PFSK-1 (cell line): Measurements from ENCODE around the gene MSI2.

Source experiments
- FOXP2 ChIP-seq: optimal IDR thresholded peaks from 2 replicates; pipeline ENCODE3; 2011; ENCODE audit warnings: borderline replicate concordance, control low read depth, inconsistent platforms; ENCODE audit not compliant: insufficient read depth; ENCODE audit errors: extremely low read length, extremely low read depth
- POLR2AphosphoS5 ChIP-seq: IDR thresholded peaks from 2 replicates; pipeline ENCODE4 v1.6.1; 2012; ENCODE audit warnings: low read depth, mild to moderate bottlenecking, control low read depth, low read length, moderate library complexity
- SIN3A ChIP-seq: IDR thresholded peaks from 2 replicates; pipeline ENCODE4 v1.6.1; 2012; ENCODE audit warnings: mild to moderate bottlenecking, low read length, moderate library complexity, borderline replicate concordance; ENCODE audit not compliant: insufficient read depth
- TAF1 ChIP-seq: IDR thresholded peaks from 2 replicates; pipeline ENCODE4 v1.6.1; 2012; ENCODE audit warnings: low read length, control low read depth, borderline replicate concordance; ENCODE audit not compliant: insufficient read depth
- TF ChIP-seq, protein P1 (sequence below), 2 experiments: IDR thresholded peaks; 2 replicates each; pipeline versions ENCODE4 v1.6.1 to v1.8.0; 2011 to 2012; ENCODE audit warnings: low read depth in 2 of 2, low read length in 2 of 2, control low read depth in 1 of 2, inconsistent platforms in 1 of 2, mild to moderate bottlenecking in 1 of 2, moderate library complexity in 1 of 2; ENCODE audit not compliant: insufficient read depth in 1 of 2

Gene MSI2

GRCh38 chr17:57550016-57550415, 293.7 kb downstream of the MSI2 start:
- no peak for TF ChIP-seq FOXP2
- TF ChIP-seq TAF1: no peak
- TF ChIP-seq, protein P1, sequence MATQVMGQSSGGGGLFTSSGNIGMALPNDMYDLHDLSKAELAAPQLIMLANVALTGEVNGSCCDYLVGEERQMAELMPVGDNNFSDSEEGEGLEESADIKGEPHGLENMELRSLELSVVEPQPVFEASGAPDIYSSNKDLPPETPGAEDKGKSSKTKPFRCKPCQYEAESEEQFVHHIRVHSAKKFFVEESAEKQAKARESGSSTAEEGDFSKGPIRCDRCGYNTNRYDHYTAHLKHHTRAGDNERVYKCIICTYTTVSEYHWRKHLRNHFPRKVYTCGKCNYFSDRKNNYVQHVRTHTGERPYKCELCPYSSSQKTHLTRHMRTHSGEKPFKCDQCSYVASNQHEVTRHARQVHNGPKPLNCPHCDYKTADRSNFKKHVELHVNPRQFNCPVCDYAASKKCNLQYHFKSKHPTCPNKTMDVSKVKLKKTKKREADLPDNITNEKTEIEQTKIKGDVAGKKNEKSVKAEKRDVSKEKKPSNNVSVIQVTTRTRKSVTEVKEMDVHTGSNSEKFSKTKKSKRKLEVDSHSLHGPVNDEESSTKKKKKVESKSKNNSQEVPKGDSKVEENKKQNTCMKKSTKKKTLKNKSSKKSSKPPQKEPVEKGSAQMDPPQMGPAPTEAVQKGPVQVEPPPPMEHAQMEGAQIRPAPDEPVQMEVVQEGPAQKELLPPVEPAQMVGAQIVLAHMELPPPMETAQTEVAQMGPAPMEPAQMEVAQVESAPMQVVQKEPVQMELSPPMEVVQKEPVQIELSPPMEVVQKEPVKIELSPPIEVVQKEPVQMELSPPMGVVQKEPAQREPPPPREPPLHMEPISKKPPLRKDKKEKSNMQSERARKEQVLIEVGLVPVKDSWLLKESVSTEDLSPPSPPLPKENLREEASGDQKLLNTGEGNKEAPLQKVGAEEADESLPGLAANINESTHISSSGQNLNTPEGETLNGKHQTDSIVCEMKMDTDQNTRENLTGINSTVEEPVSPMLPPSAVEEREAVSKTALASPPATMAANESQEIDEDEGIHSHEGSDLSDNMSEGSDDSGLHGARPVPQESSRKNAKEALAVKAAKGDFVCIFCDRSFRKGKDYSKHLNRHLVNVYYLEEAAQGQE (IDR thresholded peaks at IDR 0.05; ENCODE audit: insufficient read depth in 1 of 2, low read depth in 2 of 2, low read length in 2 of 2): no peak
- no peak for TF ChIP-seq POLR2AphosphoS5
- no peak for TF ChIP-seq SIN3A

DNA sequence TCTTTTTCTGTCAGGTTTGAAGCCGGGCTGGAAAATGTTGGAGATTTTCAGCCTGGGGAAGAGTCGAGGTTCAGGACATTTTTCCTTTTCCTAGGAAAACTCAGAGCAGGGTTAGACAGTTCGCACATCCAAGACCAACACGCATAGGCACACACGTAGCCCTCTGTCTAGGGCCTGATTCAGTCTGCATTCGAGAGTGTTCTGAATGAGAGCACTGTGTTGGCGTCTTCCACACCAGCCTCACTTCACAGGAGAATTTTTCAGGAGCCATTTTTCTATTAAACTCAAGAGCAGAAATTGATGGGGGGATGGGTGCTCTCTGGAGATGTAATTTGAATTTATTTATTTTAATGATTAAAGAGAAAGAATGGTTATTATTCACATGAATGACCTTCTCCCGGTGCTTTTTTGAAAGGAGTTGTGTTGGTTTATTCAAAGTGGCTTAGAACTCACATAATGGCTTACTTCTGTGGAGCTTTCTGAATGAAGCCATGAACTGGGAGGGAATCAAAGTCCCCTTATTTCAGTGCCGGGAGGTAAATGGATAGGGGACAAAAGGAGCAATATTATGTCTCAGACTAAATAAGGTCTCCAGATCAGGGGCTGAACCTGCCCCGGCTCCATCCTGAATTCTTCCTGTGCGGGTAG, 294.5 kb downstream of the MSI2 start:
- TF ChIP-seq SIN3A: no peak
- no peak for TF ChIP-seq FOXP2
- TF ChIP-seq TAF1: no peak
- TF ChIP-seq POLR2AphosphoS5: no peak
- TF ChIP-seq, protein P1 (IDR thresholded peaks at IDR 0.05; ENCODE audit: insufficient read depth in 1 of 2, low read depth in 2 of 2, low read length in 2 of 2): no peak

GRCh38 chr17:57551321-57552079, 295.2 kb downstream of the MSI2 start:
- TF ChIP-seq FOXP2: no peak
- TF ChIP-seq POLR2AphosphoS5: no peak
- TF ChIP-seq, protein P1 (IDR thresholded peaks at IDR 0.05; ENCODE audit: insufficient read depth in 1 of 2, low read depth in 2 of 2, low read length in 2 of 2): no peak
- TF ChIP-seq TAF1: no peak
- no peak for TF ChIP-seq SIN3A

- TF ChIP-seq SIN3A (no peak), FOXP2 (peak; percentile 18)
Observed at GRCh38 chr17:57552114-57552624, 295.8 kb downstream of the MSI2 start.

DNA sequence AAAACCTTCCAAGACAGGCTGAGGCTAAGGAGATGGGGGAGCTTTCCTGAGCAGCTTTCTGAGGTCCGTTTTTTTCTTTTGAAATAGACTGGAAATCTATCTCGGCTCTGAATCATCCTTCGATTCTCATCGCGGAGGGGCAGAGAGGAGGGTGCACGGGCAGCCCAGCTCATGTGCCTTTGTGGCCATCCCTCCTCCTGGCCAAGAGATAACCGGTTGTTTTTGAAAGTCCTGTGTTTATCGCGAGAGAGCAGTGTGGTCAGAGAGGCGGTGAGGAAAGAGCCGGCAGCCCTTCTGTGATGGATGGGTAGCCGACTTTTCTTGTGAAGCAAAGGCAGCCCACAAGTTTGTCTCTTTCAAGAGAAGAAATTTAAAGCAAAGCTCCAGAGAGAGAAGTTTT, 297.2 kb downstream of the MSI2 start:
- TF ChIP-seq, protein P1 (IDR thresholded peaks at IDR 0.05; ENCODE audit: insufficient read depth in 1 of 2, low read depth in 2 of 2, low read length in 2 of 2): no peak
- no peak for TF ChIP-seq POLR2AphosphoS5
- no peak for TF ChIP-seq TAF1
- no peak for TF ChIP-seq SIN3A
- TF ChIP-seq FOXP2: no peak
